ENCODE results near the gene MAP2K7. TPM values are rescaled to one million over a fixed set of nuclear protein-coding genes. Genes with fewer than 3 reads are reported as not detected.
"Not testable (repeated sequence)": the region's sequence is repeated elsewhere in the genome, so short reads cannot be mapped to it uniquely, and the experiment has no call there.

The MAP2K7 gene
- total RNA-seq, 1 donor = 14.8 TPM

DNA sequence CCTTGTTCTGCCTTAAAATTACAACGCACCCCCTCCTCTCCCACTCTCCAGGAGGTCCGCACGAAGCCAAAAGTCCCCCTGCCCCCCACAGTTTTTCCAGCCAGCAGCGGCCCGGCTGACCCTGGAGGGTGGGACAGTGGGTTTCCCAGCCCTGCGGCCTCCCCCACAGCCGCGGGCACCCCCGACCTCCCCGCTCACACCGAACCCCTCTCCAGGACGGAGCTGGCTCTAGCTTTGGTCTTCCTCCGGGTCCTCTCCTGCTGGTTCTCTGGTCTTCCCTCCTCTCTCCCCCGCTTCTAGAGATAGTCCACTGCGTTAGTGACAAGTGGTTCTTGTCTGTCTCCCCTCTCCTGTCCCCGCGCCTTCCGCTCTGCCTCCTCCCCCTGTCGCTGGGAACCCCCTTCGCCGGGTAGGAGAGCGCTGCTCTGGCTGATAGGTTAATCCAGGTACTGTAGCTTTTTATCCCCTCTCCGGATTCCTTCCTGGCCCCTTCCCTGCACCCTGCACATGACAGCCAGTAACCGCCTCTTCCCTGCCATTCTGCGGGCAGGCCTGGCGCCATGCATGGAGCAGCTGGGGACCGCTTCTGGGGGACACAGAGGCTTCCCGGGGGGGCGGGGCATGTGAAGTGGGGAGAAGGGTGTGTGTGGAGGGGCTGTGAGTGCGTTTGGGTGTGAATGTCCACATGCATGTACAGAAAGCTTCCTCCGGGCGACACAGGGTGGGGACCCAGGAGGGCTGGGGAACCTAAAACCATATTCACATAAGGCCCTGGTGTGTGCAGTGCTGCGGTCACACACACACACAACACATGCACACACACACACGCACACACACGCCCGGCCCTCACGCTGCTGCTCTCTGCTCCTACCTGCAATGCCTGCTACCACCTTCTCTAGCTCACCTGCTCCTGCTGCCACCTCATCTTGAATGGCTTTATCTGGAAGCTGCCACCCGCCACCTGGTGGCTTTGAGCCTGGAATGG lies 46.7 kb upstream of the MAP2K7 start:
- no peak overlapping the region for H3K27ac ChIP-seq (ENCODE audit: low read depth, low read length)
- no peak overlapping the region for H3K4me2 ChIP-seq (ENCODE audit: insufficient read depth, low read length)
- no peaks in the 10 kb centered on the region for H3K27me3 ChIP-seq (ENCODE audit: insufficient read depth, low read length)
- H2AFZ ChIP-seq (ENCODE audit: low read length) = no peak overlapping the region
- no peaks in the 10 kb centered on the region for H3K79me2 ChIP-seq (ENCODE audit: insufficient read depth, low read length)
- no peaks in the 10 kb centered on the region for H3K9me3 ChIP-seq (ENCODE audit: low read depth, low read length)
- no peak overlapping the region for H3K4me3 ChIP-seq (ENCODE audit: insufficient read depth, low read length)
- no peaks in the 10 kb centered on the region for H3K36me3 ChIP-seq (ENCODE audit: insufficient read depth, low read length)
- no peaks in the 10 kb centered on the region for H3K4me1 ChIP-seq (ENCODE audit: insufficient read depth, low read length)
- H4K20me1 ChIP-seq (ENCODE audit: insufficient read depth, low read length) = no peaks in the 10 kb centered on the region
- TF ChIP-seq, protein P1, sequence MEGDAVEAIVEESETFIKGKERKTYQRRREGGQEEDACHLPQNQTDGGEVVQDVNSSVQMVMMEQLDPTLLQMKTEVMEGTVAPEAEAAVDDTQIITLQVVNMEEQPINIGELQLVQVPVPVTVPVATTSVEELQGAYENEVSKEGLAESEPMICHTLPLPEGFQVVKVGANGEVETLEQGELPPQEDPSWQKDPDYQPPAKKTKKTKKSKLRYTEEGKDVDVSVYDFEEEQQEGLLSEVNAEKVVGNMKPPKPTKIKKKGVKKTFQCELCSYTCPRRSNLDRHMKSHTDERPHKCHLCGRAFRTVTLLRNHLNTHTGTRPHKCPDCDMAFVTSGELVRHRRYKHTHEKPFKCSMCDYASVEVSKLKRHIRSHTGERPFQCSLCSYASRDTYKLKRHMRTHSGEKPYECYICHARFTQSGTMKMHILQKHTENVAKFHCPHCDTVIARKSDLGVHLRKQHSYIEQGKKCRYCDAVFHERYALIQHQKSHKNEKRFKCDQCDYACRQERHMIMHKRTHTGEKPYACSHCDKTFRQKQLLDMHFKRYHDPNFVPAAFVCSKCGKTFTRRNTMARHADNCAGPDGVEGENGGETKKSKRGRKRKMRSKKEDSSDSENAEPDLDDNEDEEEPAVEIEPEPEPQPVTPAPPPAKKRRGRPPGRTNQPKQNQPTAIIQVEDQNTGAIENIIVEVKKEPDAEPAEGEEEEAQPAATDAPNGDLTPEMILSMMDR (IDR thresholded peaks at IDR 0.05; ENCODE audit: extremely low read depth, low read depth, low read length) = no peak
- DNase-seq (ENCODE audit: insufficient read length, low spot score, missing footprints) = peak; percentile 77

DNA sequence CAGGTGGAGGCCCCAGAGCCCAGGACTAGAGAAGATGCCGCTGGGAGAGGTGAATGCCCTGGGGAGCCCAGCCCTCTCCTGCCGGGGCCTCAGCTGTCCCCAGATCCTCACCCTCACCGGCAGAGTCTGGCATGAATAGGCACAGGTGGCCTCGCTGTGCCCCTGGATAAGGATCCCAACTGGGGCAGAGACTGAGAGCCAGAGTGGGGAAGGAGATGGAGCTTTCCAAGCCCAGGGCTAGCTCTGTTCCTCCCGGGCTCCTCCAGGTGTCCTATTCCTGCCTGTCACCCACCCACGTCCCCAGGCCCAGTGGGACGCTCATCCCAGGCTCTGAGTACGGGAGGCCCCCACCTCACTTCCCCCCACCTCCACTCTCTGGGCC lies 46.0 kb upstream of the MAP2K7 start:
- H3K27ac ChIP-seq (ENCODE audit: low read depth, low read length) = no peak overlapping the region
- no peaks in the 10 kb centered on the region for H3K36me3 ChIP-seq (ENCODE audit: insufficient read depth, low read length)
- H3K79me2 ChIP-seq (ENCODE audit: insufficient read depth, low read length) = no peaks in the 10 kb centered on the region
- no peaks in the 10 kb centered on the region for H3K4me1 ChIP-seq (ENCODE audit: insufficient read depth, low read length)
- H3K27me3 ChIP-seq (ENCODE audit: insufficient read depth, low read length) = no peaks in the 10 kb centered on the region
- H4K20me1 ChIP-seq (ENCODE audit: insufficient read depth, low read length) = no peaks in the 10 kb centered on the region
- TF ChIP-seq, protein P1 (IDR thresholded peaks at IDR 0.05; ENCODE audit: extremely low read depth, low read depth, low read length) = no peak
- no peak overlapping the region for H3K4me3 ChIP-seq (ENCODE audit: insufficient read depth, low read length)
- DNase-seq (ENCODE audit: insufficient read length, low spot score, missing footprints) = peak; percentile 78
- no peak overlapping the region for H3K4me2 ChIP-seq (ENCODE audit: insufficient read depth, low read length)
- no peak overlapping the region for H2AFZ ChIP-seq (ENCODE audit: low read length)
- H3K9me3 ChIP-seq (ENCODE audit: low read depth, low read length) = no peaks in the 10 kb centered on the region

DNA sequence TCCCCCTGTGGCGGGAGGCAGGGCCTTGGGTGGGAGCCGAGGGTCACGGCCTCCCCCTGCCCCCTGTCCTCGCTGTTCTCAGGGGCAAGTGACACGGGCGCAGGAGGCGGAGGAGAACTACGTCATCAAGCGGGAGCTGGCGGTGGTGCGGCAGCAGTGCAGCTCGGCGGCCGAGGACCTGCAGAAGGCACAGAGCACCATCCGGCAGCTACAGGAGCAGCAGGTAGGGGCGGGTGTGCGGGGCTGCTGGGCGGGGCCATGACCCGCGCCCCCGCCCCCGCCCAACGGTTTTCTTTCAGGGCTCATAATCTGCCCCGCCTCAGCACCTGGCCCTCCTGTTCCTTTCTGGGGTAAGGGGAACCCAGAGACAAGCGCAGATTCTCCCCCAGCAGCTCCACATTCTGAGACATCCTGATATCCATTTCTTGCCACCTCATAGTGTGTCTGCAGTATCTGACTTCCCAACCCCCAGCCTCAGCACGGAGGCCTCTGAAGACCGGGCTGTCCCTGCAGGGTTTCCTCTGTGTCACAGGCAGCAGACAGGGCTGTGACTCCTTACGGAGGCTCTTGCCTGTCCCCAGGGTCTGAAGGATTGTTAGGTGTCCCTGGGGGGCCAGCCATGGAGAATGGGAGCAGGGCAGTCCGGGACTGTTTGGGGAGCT lies 45.4 kb upstream of the MAP2K7 start:
- DNase-seq (ENCODE audit: insufficient read length, low spot score, missing footprints) = peak; percentile 77
- H3K36me3 ChIP-seq (ENCODE audit: insufficient read depth, low read length) = no peaks in the 10 kb centered on the region
- TF ChIP-seq, protein P1 (IDR thresholded peaks at IDR 0.05; ENCODE audit: extremely low read depth, low read depth, low read length) = no peak
- H4K20me1 ChIP-seq (ENCODE audit: insufficient read depth, low read length) = no peaks in the 10 kb centered on the region
- H3K4me3 ChIP-seq (ENCODE audit: insufficient read depth, low read length) = no peak overlapping the region
- H3K27ac ChIP-seq (ENCODE audit: low read depth, low read length) = no peak overlapping the region
- H3K4me1 ChIP-seq (ENCODE audit: insufficient read depth, low read length) = no peaks in the 10 kb centered on the region
- H3K79me2 ChIP-seq (ENCODE audit: insufficient read depth, low read length) = no peaks in the 10 kb centered on the region
- no peaks in the 10 kb centered on the region for H3K9me3 ChIP-seq (ENCODE audit: low read depth, low read length)
- H3K27me3 ChIP-seq (ENCODE audit: insufficient read depth, low read length) = no peaks in the 10 kb centered on the region
- H3K4me2 ChIP-seq (ENCODE audit: insufficient read depth, low read length) = no peak overlapping the region
- no peak overlapping the region for H2AFZ ChIP-seq (ENCODE audit: low read length)

DNA sequence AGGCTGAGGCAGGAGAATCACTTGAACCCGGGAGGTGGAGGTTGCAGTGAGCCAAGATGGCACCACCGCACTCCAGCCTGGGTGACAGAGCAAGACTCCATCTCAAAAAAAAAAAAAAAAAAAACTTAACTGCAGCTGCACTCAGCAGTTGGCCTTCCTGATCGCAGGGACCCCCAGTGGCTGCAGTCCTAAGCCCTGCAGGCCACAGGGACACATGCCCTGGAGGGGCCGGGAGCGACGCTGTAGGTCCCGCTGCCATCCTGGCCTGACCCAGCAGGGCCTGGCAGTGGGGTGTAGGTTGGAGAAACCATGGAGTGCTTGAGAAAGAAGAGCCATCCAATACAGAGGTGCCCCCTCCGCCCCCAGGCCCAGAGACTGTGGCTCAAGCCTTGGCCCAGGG lies 44.6 kb upstream of the MAP2K7 start:
- H3K79me2 ChIP-seq (ENCODE audit: insufficient read depth, low read length) = not testable (repeated sequence)

More for the DNA sequence above, 44.6 kb upstream of the MAP2K7 start:
- H3K36me3 ChIP-seq (ENCODE audit: insufficient read depth, low read length); H3K27ac ChIP-seq (ENCODE audit: low read depth, low read length); H3K27me3 ChIP-seq (ENCODE audit: insufficient read depth, low read length); H3K4me2 ChIP-seq (ENCODE audit: insufficient read depth, low read length); H4K20me1 ChIP-seq (ENCODE audit: insufficient read depth, low read length); H3K4me3 ChIP-seq (ENCODE audit: insufficient read depth, low read length); H2AFZ ChIP-seq (ENCODE audit: low read length); H3K4me1 ChIP-seq (ENCODE audit: insufficient read depth, low read length); H3K9me3 ChIP-seq (ENCODE audit: low read depth, low read length): not testable (repeated sequence)
- DNase-seq (ENCODE audit: insufficient read length, low spot score, missing footprints) = peak; percentile 44

Data from osteoblast (primary cell).